SH-SY5Y (cell line): ENCODE results near the gene KIF5A.

Source experiments
- GATA2 ChIP-seq: IDR thresholded peaks from 2 replicates; pipeline ENCODE4 v1.6.1; 2011; ENCODE audit warnings: mild to moderate bottlenecking, low read depth, low read length
- GATA3 ChIP-seq: IDR thresholded peaks from 2 replicates; pipeline ENCODE4 v1.6.1; 2011; ENCODE audit warnings: low read depth, mild to moderate bottlenecking, low read length, moderate library complexity

GRCh38 chr12:57631566-57632072, 81.8 kb downstream of the KIF5A start:
- TF ChIP-seq GATA3 (no peak), GATA2 (no peak)
